DMS153 treated with DMSO at 0.1 percent for 48 hours (cell line): ENCODE results near the gene RNF5.
"Not testable (repeated sequence)": the region's sequence is repeated elsewhere in the genome, so short reads cannot be mapped to it uniquely, and the experiment has no call there.

Experiments used
- DNase-seq: peaks from one replicate; lab custom pipeline; 2025; ENCODE audit not compliant: unreplicated experiment; lab: John Stamatoyannopoulos, UW

RNF5 gene

DNA sequence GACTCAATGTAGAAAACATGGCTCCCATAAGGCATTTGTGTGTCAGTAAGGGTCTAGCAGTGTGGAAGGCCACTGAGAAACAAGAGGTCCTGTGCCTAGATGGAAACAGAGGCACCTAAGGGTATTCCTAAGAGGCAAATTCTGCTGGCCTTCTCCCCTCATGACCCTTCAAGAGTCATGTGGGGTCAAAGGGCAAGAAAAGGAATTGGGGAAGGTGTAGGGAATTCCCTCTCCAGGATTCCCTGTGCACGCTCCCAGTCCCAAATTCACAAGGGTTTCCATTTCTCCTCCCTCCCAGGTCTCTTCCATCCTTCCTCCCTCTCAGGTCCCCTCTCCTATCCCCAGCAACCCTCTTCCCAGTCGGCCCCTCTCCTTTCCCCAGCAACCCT lies 2.9 kb upstream of the RNF5 start:
- DNase-seq = no peak

GRCh38 chr6:32175711-32176475 lies 2.3 kb upstream of the RNF5 start, which contains the start of gene AGPAT1:
Gene AGPAT1 (minus strand): TSS chr6:32176084. CDS start chr6:32171496, 4,588 bp downstream.
- DNase-seq = peak; percentile 84

DNA sequence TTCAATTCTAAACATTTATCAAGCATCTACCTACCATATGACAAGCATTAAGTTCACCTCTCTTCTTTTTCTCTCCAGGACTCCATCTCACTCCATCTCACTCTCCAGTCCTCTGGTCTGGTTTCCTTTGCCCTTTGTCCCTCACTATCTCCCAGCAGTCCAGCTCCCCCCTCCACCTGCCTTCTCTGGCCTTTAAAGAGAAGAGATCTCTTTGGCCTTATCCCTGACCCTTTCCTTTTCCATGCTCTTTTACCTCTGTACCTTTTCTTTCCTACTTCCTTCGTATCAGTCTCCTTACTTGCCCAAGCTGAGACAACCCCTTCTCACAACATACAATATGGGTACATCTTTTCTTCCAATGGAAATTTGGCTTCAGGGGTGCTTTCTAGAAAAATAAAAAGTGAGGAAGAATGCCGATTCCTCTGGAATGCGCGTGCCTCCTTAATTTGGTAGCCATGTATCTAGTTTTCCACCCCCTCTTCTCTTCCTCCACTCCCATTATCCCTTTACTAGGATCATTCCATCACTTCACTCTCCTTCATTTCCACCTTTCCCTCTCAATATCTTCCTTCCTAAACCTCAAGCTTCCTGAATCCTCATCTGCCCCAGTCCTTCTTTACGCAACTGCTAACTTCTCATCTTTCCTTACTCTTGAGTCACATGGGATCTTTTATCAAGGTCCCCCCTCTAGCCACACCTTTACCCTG lies 1.6 kb upstream of the RNF5 start:
- DNase-seq = no peak

DNA sequence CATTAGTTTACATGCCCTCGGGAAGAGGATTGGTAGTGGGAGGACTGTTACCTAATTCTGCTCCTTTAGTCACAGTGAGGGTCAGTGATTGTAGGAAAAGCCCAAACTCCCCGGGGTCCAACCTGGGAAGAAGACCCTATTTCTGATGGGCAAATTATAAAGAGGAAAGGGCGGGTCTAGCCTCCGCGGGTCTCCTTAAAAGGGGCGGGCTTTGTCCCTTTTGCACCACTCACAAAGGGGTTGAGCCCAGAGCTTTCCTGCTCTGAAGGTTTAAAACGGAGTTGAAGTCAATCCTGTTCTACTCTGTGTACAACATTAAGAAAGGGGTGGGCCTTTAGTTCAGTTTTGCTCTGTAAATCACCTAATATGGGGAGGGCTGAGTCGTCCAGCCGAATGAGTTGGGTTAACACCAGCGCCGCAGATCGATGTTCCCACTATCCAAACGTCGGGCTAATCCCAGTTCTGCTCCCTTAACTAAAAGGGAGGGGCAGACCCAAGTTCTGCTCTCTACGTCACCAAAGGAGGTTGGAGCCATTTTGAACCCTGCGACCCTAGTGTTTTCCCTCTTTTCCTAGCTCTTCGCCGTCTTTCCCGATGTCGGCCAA lies 920 bp upstream of the RNF5 start:
- DNase-seq = peak; percentile 63

GRCh38 chr6:32178547-32179440 lies 589 bp downstream of the RNF5 start:
- no peak for DNase-seq

GRCh38 chr6:32179766-32180405 lies 1.7 kb downstream of the RNF5 start:
- no peak for DNase-seq

DNA sequence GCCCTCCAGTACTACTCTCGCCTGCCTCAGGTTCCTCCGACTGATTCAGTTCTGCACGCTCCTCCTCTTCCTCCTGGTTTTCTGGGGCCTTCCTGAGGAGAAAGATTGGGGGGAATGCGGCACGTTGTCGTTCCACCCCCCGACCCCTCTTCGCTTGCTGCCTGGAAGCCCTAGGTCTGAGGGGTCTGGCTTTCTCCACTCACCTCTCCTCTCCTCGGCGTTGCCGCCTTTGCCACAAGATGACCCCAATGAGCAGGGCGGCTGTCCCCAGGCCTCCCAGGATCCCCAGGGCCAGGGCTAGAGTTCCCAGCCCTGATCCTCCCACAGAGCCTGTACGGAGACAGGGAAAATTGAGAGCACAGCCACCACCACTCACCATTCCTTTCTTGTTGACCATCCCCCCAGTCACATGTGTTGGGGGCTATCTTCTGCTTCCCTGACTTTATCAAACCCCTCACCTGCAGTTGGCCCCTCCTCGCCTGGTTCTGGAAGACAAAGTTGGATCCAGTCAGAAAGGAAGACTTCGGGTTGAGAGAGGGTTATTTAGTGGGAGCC lies 3.0 kb downstream of the RNF5 start:
- DNase-seq = no peak

DNA sequence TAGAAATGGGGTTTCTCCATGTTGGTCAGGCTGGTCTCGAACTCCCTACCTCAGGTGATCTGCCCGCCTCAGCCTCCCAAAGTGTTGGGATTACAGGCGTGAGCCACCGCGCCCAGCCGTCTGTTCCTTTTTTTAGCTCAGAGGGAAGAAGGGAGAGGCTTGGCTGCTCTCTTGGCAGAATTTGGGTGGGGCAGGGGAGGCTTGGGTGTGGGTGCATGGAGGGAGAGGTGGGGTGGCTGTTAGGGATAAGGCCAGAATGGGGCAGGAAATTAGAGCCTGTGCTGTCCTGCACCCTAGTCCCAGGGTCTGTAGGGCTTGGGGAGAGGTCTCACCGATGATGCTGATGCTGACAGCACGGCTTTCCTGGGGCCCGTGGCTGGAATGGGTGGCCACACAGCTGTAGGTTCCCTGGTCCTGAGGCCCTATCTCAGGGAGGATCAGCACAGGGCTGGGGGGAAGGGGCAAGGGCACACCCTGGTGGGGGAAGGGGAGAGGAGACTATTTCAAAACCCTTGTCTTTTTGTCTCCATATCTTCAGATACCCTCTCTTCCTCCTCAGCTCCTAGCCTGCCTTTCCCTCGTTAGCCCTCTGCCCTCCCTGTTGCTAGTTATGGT lies 3.8 kb downstream of the RNF5 start:
- no peak for DNase-seq

DNA sequence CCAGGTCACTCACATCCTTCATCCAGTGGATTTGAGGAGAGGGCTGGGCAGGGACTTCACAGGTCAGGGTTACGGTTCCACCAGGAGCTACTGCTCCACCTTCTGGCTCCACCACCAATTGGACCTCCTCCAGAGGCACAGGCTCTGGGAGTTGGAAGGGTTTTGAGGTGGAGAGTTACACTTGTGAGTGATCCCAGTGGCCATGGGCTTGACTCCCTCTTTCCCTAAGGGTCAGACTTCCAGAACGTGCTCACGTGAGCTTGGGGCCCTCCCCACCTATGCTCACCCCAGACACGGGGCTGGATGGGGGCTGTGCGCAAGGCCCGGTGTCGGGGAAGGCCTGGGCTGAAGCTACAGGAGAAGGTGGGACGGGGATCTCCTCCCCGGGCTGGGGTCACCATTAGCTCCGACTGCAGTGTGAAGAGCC lies 4.4 kb downstream of the RNF5 start:
- no peak for DNase-seq

- DNase-seq = no peak
Observed at GRCh38 chr6:32183030-32183429, 4.8 kb downstream of the RNF5 start.

DNA sequence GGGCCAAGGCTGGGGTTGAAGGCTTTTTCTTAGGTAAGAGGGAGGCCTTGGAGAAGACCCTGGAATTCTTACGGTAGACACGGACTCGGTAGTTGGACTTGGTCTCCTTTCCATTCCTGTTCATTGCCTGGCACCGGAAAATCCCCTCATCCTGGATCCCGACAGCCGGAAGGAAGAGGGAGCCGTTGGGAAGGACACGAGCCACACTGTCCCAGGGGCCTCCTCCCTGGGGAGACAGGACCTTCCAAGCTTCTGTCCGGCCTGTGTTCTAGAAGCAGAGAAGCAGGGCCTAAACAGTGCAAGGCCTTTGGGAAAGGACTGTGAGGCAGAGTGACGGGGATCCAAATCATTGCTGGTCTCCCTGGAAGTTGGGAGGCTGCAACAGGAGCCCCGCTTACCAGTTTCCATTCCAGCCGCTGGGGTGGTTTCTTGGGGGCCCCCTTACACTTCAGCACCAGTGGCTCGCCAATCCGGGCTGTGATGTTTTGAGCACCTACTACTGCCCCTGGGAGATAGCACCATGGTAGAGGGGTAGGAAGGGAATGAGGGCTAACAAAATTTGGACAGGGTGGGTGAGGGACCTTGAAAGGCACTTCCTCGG lies 5.4 kb downstream of the RNF5 start:
- DNase-seq = no peak

- no peak for DNase-seq
Observed at GRCh38 chr6:32184084-32184640, 6.0 kb downstream of the RNF5 start, which contains the start of gene AGER. Gene AGER (minus strand): TSS chr6:32184253. CDS start chr6:32184222, 31 bp downstream.

DNA sequence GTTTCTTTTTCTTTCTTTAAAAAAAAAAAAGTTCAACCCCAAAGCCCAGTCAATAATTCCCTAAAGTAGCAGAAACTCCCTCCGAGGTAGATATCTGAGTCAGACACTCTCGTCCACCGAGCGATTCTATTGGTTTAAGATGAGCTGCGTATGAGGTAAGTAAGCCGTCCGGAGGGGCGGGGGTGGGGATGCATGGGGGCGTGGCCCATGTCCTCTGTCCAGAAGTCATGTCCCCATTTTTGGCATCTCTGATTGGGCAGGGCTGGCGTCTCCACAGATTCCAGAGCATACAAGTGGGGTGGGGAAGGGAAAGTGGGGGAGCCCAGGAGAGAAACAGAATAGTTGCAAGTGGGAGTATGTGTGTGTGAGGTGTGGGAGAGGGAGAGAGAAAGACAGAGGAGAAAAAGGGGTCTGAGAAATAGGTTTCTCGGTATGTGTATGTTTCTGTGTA lies 7.5 kb downstream of the RNF5 start:
- not testable (repeated sequence) for DNase-seq

- DNase-seq = not testable (repeated sequence)
Observed at GRCh38 chr6:32186151-32186840, 8.1 kb downstream of the RNF5 start.

- DNase-seq = no peak
Observed at GRCh38 chr6:32187009-32187709, 9.0 kb downstream of the RNF5 start.

DNA sequence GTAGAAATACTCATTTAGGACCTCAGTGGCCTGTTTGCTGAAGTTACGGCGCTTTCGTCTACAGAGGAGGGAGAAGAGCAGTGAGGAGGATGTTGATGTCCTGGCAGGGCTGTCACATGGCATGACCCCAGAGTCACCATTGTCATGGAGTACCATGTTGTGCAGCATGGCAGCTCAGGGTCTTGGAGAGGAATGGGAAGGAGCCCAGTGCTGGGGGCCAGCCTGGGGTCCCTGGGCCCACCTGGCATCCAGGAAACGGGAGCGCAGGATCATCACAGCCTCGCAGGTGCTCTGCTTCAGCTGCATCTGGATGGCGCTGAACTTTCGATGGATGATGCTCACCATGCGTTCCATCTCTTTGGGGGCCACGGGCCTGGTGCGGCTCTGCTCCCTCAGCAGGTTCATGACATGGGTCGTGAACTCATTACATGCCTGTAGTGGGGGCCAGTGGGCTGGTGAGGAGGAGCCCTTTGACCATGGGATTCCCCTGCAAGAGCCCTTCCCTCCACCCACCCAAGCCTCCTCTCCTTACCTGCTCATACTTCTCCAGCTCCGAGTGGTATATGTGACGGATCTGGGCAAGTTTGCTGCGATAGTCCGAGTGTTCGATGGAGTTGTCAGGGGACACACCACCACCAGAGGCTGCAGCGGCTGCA lies 9.6 kb downstream of the RNF5 start:
- not testable (repeated sequence) for DNase-seq
